GM21723 (cell line): ENCODE data around the gene PCMTD2.

Source experiments
- ATAC-seq: cut with Tn5 transposase; IDR thresholded peaks from one replicate; pipeline ENCODE4 v1.9.1; 2021; ENCODE audit warnings: mild to moderate bottlenecking, moderate library complexity; ENCODE audit not compliant: unreplicated experiment

PCMTD2 gene

GRCh38 chr20:64238115-64238825 is 17.3 kb upstream of the PCMTD2 start:
- ATAC-seq: no peak

GRCh38 chr20:64238851-64239387 is 16.6 kb upstream of the PCMTD2 start:
- ATAC-seq: no peak

- ATAC-seq: no peak
Observed at GRCh38 chr20:64239449-64240242, 15.9 kb upstream of the PCMTD2 start.

DNA sequence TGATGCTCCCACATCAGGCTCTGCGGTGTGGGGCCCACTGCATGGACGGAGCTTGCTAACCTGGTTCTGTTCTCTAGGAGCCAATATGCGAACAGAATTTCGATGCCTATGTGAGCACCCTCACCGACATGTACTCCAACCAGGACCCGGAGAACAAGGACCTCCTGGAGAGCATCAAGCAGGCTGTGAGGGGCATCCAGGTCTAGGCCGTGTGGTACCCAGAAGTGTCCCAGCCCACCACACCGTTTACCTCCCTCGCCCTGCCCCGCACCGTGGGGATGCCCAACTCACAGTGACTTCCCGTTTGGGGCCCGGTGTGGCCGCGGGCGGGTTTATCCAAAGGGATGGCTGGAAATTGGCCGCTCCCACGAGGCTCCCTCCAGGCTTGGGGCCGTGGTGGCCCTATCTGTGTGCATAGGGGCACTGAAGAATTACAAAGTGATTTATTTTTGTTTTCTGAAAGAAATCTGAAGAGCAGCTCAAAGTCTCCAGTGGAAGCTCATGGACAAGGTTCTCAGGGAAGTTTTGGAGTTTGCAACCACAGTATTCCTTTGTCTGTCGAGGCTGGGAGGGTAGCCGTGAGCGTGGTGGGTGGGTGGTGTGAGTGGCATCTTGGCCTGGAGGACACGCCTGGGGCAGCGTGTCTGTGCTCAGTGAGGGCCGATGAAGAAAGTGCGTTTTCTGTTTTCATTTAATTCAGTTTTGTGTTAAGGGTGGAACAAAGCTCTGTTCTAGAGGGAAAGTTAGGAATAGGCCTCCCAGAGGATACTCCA is 15.1 kb upstream of the PCMTD2 start:
- ATAC-seq: no peak

DNA sequence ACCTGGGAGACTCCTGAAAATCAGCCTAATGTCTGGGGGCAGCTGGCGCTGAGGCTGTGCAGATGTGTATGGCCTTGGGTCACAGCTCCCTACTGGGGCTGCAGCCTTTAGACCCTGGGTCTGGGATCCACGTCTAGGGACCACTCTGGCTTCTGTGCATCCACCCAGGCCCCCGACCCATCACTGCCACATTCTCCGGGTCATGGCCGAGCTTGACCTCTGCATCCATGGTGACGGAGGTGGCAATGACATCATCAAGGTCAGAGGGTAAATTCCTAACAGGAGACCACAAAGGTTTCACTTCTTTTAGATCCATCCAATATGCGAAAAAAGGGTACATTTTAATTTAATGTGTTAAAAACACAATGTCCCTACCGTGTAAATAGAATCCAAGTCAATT is 14.5 kb upstream of the PCMTD2 start:
- no peak for ATAC-seq

DNA sequence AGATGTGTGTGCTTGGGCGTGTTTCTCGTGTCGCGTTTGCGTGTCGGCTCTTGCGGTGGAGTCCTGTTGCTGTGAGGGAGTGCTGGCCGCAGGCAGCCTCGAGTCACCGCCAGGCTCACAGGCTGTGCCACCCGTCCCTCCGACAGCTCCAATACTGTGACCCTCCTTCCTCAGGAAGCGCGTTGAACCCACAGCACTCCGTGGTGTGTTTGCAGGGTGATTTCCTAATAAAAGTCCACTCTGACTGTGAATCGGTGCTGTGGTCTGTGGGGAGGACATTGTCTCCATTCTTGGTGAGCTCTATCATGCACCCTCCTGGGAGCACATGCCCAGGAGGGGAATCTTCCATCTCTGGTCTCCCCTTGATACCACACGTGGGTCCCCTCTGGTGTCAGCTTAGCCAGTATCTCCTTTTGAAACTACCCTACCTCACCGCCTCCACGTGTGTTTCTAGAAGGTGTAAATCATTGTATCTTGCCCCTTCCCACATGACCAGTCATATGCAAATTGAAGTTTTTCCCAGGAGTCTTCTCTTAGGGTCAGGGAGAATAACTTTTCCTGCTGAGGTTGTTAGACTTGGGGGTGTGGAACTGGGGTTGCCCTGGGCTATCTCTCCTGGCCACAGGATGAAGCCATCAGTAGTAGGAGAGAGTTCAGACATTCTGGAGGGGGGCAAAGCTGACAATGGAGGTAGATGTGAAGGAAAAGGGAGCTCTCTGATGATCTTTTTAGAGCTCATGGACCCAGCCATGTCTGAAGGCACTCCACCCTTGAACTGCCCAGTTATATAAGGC is 13.3 kb upstream of the PCMTD2 start:
- ATAC-seq: no peak

GRCh38 chr20:64242797-64243475 is 12.6 kb upstream of the PCMTD2 start:
- ATAC-seq: no peak

GRCh38 chr20:64244281-64244805 is 11.2 kb upstream of the PCMTD2 start:
- no peak for ATAC-seq

- no peak for ATAC-seq
Observed at GRCh38 chr20:64244870-64245603, 10.5 kb upstream of the PCMTD2 start.

- ATAC-seq: no peak
Observed at GRCh38 chr20:64245746-64246595, 9.6 kb upstream of the PCMTD2 start.

DNA sequence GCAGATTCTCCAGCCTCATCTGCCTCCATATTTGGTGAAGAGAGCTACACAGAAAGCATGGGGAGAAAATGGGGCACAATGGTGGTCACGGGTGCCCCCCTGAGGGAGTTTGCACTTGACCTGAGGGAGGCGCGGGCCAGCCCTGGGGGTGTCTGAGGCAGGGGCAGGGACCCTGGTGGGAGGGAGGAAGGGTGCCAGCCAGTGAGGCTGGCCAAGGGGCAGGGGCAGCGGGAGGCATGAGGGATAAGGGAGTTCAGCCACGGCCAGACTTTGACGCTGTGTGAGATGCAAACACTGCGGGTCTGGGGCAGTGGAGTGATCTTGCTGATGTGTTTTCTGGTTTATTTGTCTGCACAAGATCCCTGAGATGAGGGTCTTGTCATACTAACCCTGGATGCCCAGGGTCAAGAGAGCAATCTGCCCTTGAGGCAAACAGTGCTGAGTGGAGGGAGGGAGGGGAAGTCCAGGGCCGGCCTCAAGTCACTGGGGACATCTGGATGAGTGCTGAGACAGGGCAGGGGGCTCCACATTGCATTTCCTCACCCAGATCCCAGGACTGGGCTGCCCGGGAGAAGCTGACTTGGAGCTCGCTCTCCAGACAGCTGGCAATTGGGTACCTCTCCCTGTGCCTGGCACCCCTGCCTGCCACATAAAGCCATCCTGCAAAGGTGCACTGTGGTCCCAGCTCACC is 8.8 kb upstream of the PCMTD2 start:
- ATAC-seq: no peak

DNA sequence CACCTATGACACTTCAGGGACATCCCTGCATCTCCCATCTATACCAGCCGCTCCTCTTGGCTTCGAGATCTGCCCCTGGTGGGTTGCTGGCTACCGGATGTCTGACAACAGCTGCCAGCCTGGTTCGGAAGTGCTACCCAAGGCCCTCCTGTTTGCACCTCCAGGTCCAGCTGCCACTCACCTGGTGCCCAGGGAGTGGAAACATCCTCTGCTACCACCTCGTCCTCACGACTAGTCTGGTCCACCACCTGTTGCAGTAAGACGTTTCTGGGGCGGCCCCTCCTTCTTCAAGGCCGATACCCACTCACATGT is 8.3 kb upstream of the PCMTD2 start:
- no peak for ATAC-seq

GRCh38 chr20:64247970-64248841 is 7.3 kb upstream of the PCMTD2 start:
- no peak for ATAC-seq

DNA sequence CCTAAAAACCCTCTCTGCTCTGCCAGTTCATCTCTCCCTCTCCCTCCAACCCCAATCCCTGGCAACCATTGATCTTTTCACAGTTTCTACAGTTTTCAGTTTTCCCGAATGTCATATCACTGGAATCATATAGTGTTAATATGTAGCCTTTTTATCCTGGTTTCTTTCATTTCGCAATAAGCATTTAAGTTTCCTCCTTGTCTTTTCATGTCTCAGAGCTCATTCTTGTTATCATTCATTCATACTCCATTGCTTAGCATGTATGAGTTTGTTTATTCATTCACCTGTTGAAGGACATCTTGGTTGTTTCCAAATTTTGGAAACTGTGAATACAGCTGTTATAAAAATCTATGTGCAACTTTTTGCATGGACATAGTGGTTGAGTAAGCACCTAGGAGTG is 5.5 kb upstream of the PCMTD2 start:
- no peak for ATAC-seq

DNA sequence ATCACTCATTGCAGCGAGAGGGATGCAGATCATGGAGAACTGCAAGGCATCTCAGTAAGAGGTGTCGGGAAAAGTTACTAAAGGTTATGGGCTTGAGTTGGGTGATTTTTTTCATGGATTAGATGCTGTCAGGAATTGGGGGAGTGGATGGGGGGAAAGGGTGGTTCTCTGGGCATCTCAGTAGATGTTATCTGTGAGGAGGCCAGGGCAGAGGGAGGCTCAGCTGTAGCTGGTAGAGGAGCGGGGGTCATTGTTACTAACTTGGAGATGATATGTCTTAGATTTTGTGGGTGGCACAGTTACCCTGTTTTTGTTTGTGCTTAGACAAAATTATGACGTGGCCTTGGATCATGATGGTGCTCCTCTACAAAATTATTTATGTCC is 2.6 kb upstream of the PCMTD2 start:
- no peak for ATAC-seq

- ATAC-seq: no peak
Observed at GRCh38 chr20:64253443-64253842, 2.1 kb upstream of the PCMTD2 start.

DNA sequence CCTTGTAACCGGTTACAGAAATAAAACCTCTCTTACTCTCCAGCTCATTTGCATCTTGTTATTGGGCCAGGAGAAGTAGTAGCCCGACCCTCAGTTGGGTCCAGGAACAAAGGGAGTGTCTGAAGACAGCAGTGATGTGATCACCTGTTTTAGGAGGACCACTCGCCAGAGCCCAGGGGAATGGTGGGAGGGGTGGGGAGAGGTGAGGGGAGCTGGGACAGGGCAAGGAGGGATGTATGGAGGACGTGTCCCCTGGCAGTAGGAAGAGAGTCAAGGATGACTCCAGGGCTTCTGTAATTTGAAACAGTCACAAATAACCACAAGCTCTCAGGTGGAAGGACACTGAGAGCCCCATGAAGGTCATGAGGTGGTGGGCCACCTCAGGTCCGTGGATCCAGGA is 1.4 kb upstream of the PCMTD2 start:
- ATAC-seq: no peak
